HG02943 (cell line): Measurements from ENCODE around the gene BACH2.
"Not testable (repeated sequence)": the region's sequence is repeated elsewhere in the genome, so short reads cannot be mapped to it uniquely, and the experiment has no call there.

Experiments used
- ATAC-seq: cut with Tn5 transposase; IDR thresholded peaks from one replicate; pipeline ENCODE4 v1.9.1; 2021; ENCODE audit warnings: mild to moderate bottlenecking, low read depth, moderate library complexity; ENCODE audit not compliant: unreplicated experiment

Gene BACH2

DNA sequence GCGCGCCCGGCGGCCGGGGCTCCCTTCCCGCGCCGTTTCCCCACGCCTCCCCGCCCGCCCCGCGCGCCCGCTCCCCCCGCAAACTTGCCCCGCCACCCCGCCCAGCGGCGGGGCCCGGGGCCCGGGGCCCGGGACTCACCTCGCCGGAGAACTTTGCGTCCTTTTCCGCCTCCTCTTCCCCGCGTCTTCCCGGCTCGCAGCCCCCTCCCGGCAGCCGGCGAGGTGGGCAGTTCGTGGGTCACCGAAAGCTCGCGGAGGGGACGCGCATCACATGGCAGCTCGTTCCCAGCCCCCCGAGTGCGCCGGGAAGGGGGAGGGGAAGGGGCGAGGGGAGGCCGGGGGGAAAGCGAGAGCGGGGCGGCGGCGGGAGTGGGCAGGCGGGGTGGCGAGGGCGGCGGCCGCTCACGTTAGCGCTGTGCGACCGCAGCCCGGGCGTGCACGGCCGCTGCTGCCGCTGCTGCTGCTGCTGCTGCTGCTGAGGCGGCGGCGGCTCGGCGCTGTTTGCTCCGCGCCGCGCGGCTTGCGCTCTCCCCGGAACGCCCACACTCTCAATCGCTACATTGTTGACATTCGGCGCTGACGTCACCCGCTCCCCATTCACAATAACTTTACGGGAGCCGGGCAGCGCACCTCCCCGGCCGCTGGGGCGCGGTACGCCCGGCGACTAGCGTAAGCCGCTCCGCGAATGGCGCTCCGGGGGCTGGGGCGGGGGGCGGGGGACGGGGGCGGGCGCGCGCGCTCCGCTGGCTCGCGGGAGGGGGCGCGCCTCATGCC, at the start of gene BACH2:
BACH2 (minus strand) TSS at position 503 of the 774 bp plus-strand sequence. CDS start 287,999 bp downstream, outside the sequence.
- ATAC-seq = peak; percentile 78

DNA sequence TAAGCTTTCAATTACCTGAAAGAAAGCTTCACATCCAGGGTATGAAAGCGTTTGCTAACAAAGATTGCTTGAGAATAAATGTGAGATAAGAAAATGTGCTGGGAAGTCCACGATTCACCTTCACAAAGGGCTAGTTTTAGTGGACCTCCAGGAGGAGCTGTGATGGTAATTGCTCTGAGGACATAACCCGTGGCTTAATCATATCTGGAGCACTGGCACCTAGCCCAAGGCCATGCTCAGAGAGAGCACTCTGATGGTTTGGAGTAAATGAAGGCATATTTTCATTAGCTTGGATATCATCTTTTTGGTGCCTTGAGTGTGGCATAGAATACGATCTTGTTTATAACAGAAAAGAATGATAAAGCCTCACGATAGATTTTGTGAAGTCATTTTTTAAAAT, 46.9 kb upstream of the BACH2 start:
- no peak for ATAC-seq

DNA sequence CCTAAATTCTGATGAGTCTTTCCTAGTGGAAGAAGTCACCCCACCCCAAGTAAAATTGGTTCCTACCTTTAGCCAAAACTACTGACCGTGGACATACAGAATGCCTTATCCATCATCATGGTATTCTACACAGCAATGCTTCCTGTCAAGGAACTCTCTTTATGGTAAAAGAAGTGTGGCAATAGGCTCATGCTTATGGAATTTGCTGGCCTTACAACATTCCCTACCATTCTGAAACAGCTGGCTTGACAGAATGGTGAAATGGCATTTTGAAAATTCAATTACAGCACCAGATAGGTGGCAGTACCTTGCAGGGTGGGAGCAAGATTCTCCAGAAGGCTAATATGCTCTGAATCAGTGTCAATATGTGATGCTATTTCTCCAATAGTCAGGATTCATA, 41.8 kb upstream of the BACH2 start:
- no peak for ATAC-seq

DNA sequence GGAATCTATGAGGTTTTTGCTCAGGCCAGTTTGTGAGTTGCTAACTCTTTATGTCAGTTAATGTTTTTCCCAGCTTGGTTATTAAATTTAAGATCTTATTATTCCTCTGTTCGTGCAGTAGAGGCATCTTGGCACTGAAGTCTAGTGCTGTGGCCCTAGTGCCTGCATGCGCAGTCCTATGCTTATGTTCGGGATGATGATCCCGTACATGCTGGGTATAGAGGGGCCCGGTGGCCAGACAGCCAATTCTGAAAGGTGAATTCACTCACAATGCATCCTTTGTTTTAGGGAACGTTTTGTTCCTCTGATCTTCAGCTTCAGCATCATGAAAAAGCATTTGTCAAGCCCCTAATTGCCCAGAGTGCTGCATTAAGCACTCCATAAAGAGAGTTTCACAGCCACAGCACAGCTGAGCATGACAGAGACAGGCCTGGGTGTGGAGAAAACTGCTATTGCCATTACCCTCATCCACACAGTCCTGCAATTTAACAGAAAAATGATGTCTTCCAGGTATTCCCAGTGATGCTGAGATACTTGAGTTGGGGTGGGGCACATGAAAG, 39.8 kb upstream of the BACH2 start:
- no peak for ATAC-seq

DNA sequence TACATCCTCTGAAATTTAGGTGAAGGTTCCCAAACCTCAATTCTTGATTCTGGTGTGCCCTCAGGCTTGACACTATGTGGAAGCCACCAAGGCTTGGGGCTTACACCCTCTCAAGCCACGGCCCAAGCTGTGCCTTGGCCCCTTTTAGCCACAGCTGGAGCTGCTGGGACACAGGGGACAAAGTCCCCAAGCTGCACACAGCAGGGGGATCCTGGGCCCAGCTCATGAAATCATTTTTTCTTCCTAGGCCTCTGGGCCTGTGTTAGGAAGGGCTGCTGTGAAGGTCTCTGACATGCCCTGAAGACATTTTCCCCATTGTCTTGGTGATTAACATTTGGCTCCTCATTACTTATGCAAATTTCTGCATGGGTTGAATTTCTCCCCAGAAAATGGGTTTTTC, 37.3 kb upstream of the BACH2 start:
- no peak for ATAC-seq

DNA sequence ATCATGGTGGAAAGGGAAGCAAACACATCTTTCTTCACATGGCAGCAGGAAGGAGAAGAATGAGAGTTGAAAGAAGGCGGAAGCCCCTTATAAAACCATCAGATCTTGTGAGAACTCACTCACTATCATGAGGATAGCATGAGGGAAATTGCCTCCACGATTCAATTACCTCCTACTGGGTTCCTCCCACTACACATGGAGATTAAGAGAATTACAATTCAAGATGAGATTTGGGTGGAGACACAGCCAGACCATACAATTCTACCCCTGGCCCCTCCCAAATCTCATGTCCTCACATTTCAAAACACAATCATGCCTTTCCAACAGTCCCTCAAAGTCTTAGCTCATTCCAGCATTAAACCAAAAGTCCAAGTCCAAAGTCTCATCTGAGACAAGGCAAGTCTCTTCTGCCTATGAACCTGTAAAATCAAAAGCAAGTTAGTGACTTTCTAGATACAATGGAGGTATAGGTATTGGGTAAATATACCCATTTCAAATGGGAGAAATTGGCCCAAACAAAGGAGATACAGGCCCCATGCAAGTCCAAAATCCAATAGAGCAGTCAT, 36.4 kb upstream of the BACH2 start:
- ATAC-seq = not testable (repeated sequence)

DNA sequence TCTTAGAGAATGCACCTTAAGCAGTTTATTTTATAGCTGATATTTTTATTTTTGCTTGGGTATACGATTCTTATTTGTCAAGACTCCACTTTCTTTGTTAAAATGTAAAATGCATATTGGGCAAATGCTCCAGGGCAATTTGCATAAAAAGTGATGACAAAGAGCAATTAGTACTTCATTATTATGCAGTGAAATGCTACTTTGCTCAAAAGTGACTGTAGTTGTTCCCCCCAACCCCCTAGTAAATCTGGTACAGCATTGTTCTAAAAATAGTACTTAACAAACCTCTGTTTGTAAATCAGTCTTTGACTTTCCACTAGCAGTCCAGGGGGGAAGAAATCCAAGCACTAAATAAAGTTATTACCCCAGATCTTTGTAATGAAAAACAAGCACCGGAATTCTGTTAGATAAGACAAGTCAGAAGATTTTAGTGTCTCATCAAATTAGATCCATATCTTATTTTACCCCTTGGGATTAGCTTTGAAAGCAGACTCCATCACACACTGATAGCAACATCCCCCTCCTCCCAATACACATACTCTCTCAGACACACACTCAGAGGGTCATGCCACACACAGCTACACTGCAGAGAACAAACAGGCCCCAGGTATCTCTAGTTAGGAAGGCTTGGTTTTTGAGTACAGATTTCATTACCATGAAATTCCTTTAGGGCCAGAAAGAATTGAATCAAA, 32.9 kb upstream of the BACH2 start:
- no peak for ATAC-seq

DNA sequence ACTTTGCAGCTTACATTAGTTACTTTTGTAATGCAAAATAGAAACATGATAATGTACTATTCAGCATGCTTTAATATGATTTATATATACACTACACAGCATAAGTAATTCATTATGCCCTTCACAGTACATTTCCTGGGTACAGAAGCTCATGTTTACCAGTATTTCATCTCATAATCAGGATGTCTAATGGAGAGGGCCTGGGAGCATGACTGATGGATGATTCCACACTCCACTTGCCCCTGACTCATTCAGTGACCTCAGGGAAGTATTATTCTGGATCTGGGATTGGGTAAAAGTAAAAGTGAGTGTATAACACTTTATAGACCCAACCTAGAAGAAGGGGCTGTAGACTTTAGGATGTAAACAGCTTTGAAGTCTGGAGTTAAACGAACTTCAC, 31.4 kb upstream of the BACH2 start:
- ATAC-seq = no peak

DNA sequence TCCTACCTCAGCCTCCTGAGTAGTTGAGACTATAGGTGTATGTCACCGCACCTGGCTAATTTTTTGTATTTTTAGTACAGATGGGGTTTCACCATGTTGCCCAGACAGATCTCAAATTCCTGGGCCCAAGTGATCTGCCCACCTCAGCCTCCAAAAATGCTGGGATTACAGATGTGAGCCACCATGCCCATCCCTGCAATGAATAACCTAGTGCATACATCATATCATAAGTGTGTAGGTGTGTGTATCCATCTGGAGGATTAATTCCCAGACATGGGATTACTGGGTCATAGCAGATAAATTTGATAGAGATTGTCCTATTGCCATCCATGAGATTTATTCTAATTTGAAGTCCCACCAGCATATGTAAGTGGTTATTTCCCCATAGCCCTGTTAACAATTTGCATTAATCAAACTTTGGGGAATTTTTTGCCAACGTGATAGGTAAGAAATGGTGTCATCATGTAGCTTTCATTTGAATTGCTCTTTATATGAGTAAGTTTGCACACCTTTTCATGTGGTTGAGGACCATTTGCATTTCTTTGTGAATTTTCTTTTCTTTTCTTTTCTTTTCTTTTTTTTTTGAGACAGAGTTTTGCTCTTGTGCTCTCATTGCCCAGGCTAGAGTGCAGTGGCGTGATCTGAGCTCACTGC, 29.9 kb upstream of the BACH2 start:
- ATAC-seq = no peak

- no peak for ATAC-seq
These were observed 27.1 kb upstream of the BACH2 start for GRCh38 chr6:90323706-90324105.

- ATAC-seq = no peak
These were observed 26.4 kb upstream of the BACH2 start for GRCh38 chr6:90322976-90323474.

GRCh38 chr6:90319979-90320685, 23.5 kb upstream of the BACH2 start:
- no peak for ATAC-seq

DNA sequence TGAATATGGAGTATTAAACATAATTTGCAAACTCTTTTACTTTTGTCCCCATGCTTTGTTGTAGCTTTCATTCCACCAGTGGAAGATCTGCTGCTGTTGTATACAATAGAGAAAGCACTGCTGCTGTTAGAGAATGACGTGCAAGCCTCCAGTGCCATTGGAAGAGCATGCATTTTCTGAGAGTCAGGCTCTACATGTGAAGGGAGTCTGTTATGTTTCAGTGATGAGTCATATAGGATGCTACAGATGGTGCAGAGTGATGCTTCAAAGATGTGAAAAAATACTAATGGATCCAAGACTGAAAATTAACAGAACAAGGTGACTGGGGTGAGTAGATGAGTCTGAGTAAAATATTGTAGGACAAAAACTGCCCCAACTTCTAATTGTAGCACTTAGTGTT, 22.4 kb upstream of the BACH2 start:
- ATAC-seq = no peak

- ATAC-seq = no peak
These were observed 19.3 kb upstream of the BACH2 start for GRCh38 chr6:90315986-90316385.

DNA sequence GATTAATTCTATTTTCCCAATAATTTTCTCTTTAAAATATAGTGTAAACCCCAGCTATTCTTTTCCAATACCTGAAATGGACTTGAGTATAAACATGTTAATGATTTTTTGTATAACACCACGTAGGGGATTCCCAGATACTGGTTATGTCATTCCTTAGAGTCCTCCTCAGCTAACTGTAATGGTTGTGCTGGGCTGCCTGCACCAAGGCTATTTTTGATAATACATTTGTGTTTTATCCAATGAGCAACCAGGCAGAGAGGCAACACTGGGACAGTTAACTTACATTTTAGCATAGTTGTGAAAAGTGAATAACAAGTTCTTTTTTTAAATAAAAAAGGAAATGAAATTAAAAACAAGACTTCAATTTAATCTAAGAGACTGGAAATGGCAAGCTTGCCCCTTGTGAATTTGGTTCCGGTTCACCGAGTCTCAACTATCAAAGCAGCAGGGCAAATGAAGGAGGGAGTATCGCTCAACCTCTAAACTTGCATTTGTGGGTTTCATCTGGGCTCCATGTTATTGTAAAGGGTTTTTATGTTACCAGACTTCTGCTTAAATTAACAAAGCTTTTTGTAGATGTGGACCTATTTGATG, 18.8 kb upstream of the BACH2 start:
- ATAC-seq = no peak

DNA sequence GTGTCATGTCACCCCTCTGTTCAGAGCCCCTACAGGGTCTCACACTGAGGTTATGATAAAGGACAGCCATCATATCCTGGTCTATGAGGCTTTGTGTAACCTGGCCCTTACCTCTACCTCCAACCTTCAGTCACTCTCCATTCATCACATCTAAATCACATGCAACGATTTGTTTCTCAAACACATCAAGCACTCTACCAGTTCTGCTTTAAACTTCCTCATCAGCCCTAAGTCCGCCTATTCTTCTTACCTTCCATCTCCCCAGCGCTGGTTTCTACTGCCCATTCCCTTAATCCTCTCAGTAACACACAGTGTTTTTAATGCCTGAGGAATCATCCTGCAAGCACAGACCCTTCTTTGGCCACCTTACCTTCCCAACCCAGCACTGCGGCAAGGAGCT, 17.9 kb upstream of the BACH2 start:
- no peak for ATAC-seq

DNA sequence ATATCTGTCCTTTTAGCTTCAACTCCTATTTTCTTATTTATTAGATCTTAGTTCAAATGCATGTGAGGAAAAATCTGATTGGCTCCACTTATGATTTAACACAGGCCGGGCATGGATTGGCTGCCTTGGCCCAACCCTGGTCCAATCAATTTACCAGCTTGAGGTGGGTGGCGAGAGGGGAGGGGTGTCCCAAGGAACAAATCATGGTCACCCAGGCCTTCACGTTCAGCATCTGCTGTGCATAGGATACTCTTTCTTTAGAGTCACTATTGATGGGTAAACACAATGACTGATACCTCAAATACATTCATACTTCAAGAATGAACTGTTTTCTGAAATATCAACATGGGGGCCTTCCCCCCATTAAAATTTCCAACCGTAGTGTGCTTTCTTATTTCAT, 14.9 kb upstream of the BACH2 start:
- no peak for ATAC-seq

DNA sequence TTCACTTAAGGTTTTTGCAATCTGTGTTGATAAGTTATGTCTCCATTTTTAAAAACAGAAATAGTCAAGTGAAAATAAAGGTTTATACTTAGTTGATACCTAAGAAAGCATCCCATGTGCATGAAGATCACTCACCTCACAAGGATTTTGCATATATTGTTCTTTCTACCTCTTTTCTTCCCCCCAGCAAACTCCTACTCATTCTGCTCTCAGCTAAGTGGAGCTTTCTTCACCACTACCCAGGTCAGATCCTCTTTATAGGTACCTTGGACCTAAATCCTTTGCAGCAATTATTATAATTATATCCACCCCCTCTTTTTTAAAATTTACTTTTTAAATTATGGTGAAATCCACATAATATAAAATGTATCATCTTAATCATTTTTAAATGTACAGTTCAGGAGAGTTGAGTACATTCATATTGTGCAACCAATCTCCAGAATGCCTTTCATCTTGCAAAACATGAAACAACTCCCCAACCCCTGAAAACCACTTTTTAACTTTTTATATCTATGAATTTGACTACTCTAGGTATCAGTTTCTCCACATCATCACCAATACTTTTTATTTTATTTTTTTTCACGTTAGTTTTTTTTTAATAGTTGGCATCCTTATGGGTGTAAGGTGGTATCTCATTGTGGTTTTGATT, 9.3 kb upstream of the BACH2 start:
- ATAC-seq = no peak

GRCh38 chr6:90304308-90304707, 7.7 kb upstream of the BACH2 start:
- no peak for ATAC-seq
